Tongue (tissue), 2 donors: ENCODE data around the gene METTL23. TPM values are rescaled to one million over a fixed set of nuclear protein-coding genes. Genes with fewer than 3 reads are reported as not detected.
A peak's percentile ranks its signal among the peaks of the same experiment; 100 is the strongest.
"Not testable (repeated sequence)": the region's sequence is repeated elsewhere in the genome, so short reads cannot be mapped to it uniquely, and the experiment has no call there.

Source experiments
- DNase-seq: peaks from one replicate; pipeline ENCODE4 v3.0.0-alpha.2; 2015
- total RNA-seq: library from RNA; depleted of rRNA; stranded (reverse); fragments of >200 nt; gene quantifications from one replicate; pipeline ENCODE4 v1.2.3, GENCODE V29; 2014

The METTL23 gene
- total RNA-seq, 1 donor from 2014 or later = 21.3 TPM

- DNase-seq = no peak
Observed at GRCh38 chr17:76713765-76714164, 12.9 kb upstream of the METTL23 start.

GRCh38 chr17:76714336-76714735, 12.3 kb upstream of the METTL23 start:
- no peak for DNase-seq

- DNase-seq = peak; percentile 82
Observed at GRCh38 chr17:76714822-76715495, 11.7 kb upstream of the METTL23 start.

GRCh38 chr17:76715496-76715830, 11.2 kb upstream of the METTL23 start:
- DNase-seq = no peak

- DNase-seq = no peak
Observed at GRCh38 chr17:76716146-76716838, 10.3 kb upstream of the METTL23 start.

- no peak for DNase-seq
Observed at GRCh38 chr17:76716839-76717215, 9.8 kb upstream of the METTL23 start.

GRCh38 chr17:76718516-76718915, 8.1 kb upstream of the METTL23 start:
- DNase-seq = no peak

GRCh38 chr17:76720211-76720610, 6.4 kb upstream of the METTL23 start:
- no peak for DNase-seq

GRCh38 chr17:76720941-76721340, 5.7 kb upstream of the METTL23 start:
- no peak for DNase-seq

- DNase-seq = no peak
Observed at GRCh38 chr17:76721463-76721862, 5.2 kb upstream of the METTL23 start.

GRCh38 chr17:76722279-76722678, 4.4 kb upstream of the METTL23 start:
- DNase-seq = no peak

GRCh38 chr17:76722977-76723376, 3.7 kb upstream of the METTL23 start:
- not testable (repeated sequence) for DNase-seq

- DNase-seq = no peak
Observed at GRCh38 chr17:76723812-76724211, 2.8 kb upstream of the METTL23 start.

GRCh38 chr17:76725580-76726230, 934 bp upstream of the METTL23 start:
- peak; percentile 55 for DNase-seq

- peak; percentile 98 for DNase-seq
Observed at GRCh38 chr17:76726231-76726775, 336 bp upstream of the METTL23 start, which contains the start of gene JMJD6. TSS of gene JMJD6 (minus strand) at chr17:76726606. CDS start at chr17:76726475, 131 bp downstream.

GRCh38 chr17:76727745-76728456, 1.3 kb downstream of the METTL23 start:
- DNase-seq = no peak

- not testable (repeated sequence) for DNase-seq
Observed at GRCh38 chr17:76731800-76732733, 5.4 kb downstream of the METTL23 start.

GRCh38 chr17:76732734-76733617, 6.3 kb downstream of the METTL23 start:
- no peak for DNase-seq

- no peak for DNase-seq
Observed at GRCh38 chr17:76733618-76733957, 6.9 kb downstream of the METTL23 start.

- DNase-seq = no peak
Observed at GRCh38 chr17:76734080-76734840, 7.6 kb downstream of the METTL23 start.
